GM12878 (cell line): ENCODE measurements around the gene GPR137B.

ENCODE experiments used
- CTCF ChIP-seq, 3 experiments: IDR thresholded peaks in 2 of 3; conservative IDR thresholded peaks in 1 of 3; 2 replicates each; pipeline ENCODE4 v1.5.1; 2011; ENCODE audit warnings: low read depth in 3 of 3, low read length in 3 of 3, mild to moderate bottlenecking in 3 of 3, control low read depth in 2 of 3, moderate library complexity in 2 of 3, inconsistent platforms in 1 of 3, mixed read lengths in 1 of 3; ENCODE audit not compliant: control insufficient read depth in 2 of 3, insufficient read depth in 1 of 3; ENCODE audit errors: extremely low read depth in 1 of 3
- MLLT1 ChIP-seq: fragments of 450-650 bp; IDR thresholded peaks from 2 replicates; pipeline ENCODE4 v1.6.1; 2016; ENCODE audit warnings: mild to moderate bottlenecking
- POLR2AphosphoS5 ChIP-seq: IDR thresholded peaks from 2 replicates; pipeline ENCODE4 v1.6.1; 2011; ENCODE audit warnings: mild to moderate bottlenecking, low read length, inconsistent platforms
- RAD21 ChIP-seq: IDR thresholded peaks from 2 replicates; pipeline ENCODE4 v1.6.1; 2011; ENCODE audit warnings: mild to moderate bottlenecking, low read depth, low read length, moderate library complexity; ENCODE audit not compliant: insufficient read depth
- RFX5 ChIP-seq: IDR thresholded peaks from 2 replicates; pipeline ENCODE4 v1.6.1; 2011; ENCODE audit warnings: low read depth, low read length, improper control_type of control experiment
- SP1 ChIP-seq: IDR thresholded peaks from one replicate; pipeline ENCODE4 v1.6.1; 2011; ENCODE audit warnings: low read depth, low read length
- YBX1 ChIP-seq: fragments of 450-650 bp; IDR thresholded peaks from 2 replicates; pipeline ENCODE4 v1.6.1; 2016; ENCODE audit warnings: antibody characterized with exemption
- ZBTB40 ChIP-seq: fragments of 450-650 bp; IDR thresholded peaks from 2 replicates; pipeline ENCODE4 v1.6.1; 2016; ENCODE audit warnings: mild to moderate bottlenecking, moderate library complexity, borderline replicate concordance

GRCh38 chr1:236139495-236139894 lies 2.8 kb upstream of the GPR137B start:
- no peak for TF ChIP-seq RFX5
- TF ChIP-seq CTCF (IDR thresholded peaks at IDR 0.05 in 2 of 3, conservative IDR thresholded peaks at IDR 0.05 in 1 of 3; ENCODE audit: control insufficient read depth in 2 of 3, extremely low read depth in 1 of 3, insufficient read depth in 1 of 3, low read depth in 3 of 3, low read length in 3 of 3), result no peak
- TF ChIP-seq RAD21, result no peak
- no peak for TF ChIP-seq POLR2AphosphoS5
- no peak for TF ChIP-seq YBX1
- no peak for TF ChIP-seq ZBTB40
- no peak for TF ChIP-seq MLLT1
- no peak for TF ChIP-seq SP1
